Mammary epithelial cell (primary cell): ENCODE data around the gene RINT1.

Experiments
- EZH2 ChIP-seq: IDR thresholded peaks from 2 replicates; pipeline ENCODE4 v1.6.1; 2012; ENCODE audit warnings: low read length, inconsistent platforms, borderline replicate concordance
- TF ChIP-seq, protein P1 (sequence below), 2 donors: IDR thresholded peaks in 1 of 2; conservative IDR thresholded peaks in 1 of 2; 2 replicates each; pipeline ENCODE4 v1.5.1; 2011 to 2012; ENCODE audit warnings: inconsistent platforms in 2 of 2, low read length in 2 of 2, mild to moderate bottlenecking in 2 of 2, control low read depth in 1 of 2, low read depth in 1 of 2; ENCODE audit not compliant: insufficient read depth in 1 of 2; ENCODE audit errors: extremely low read depth in 1 of 2

DNA sequence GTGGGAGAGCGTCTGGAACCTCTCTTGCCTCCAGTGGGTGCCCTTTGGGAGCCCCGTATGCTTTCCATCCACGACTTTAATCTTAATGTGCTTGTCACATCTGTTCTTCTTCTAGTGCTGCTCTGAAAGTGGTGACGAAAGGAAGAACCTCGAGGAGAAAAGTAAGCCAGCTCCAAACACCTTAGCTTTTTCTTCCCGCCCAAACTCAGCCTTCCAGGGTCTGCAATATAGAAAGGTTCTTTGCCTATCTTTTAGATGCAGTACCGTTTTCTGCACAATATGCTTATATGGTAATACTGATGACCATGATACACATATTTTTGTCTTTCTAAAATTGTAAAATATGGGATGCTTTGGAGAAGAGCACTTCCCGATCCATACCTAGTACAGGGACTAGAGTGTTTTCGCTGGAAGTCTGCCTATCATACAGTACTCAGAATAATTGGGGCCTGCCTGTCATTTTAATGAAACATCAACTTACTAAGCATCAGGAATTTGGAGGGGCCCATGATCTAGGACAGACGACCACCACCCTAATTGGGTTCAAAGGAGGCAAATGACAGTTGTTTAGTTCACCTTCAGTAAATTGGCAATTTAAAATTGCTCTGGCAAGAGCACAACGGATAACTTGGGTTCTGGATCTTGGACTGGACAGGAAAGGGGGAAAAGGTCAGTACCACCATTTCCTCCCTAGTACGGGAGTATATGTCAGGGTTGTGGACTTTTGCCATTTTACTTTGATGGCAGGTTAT lies 884 bp downstream of the RINT1 start:
- TF ChIP-seq, protein P1, sequence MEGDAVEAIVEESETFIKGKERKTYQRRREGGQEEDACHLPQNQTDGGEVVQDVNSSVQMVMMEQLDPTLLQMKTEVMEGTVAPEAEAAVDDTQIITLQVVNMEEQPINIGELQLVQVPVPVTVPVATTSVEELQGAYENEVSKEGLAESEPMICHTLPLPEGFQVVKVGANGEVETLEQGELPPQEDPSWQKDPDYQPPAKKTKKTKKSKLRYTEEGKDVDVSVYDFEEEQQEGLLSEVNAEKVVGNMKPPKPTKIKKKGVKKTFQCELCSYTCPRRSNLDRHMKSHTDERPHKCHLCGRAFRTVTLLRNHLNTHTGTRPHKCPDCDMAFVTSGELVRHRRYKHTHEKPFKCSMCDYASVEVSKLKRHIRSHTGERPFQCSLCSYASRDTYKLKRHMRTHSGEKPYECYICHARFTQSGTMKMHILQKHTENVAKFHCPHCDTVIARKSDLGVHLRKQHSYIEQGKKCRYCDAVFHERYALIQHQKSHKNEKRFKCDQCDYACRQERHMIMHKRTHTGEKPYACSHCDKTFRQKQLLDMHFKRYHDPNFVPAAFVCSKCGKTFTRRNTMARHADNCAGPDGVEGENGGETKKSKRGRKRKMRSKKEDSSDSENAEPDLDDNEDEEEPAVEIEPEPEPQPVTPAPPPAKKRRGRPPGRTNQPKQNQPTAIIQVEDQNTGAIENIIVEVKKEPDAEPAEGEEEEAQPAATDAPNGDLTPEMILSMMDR (conservative IDR thresholded peaks at IDR 0.05 in 1 of 2, IDR thresholded peaks at IDR 0.05 in 1 of 2; ENCODE audit: extremely low read depth in 1 of 2, insufficient read depth in 1 of 2, low read depth in 1 of 2, low read length in 2 of 2) = no peak
- TF ChIP-seq EZH2 = no peak
